SIG-M5 (cell line): Measurements from ENCODE around the gene NTM.
"Not testable (repeated sequence)": the region's sequence is repeated elsewhere in the genome, so short reads cannot be mapped to it uniquely, and the experiment has no call there.

ENCODE experiments used
- DNase-seq: peaks from one replicate; lab custom pipeline; 2025; lab: John Stamatoyannopoulos, UW

Gene NTM

GRCh38 chr11:131463649-131464425 lies 93.4 kb downstream of the NTM start:
- DNase-seq: no peak

- no peak for DNase-seq
These were observed 94.0 kb downstream of the NTM start for GRCh38 chr11:131464461-131464860.

- no peak for DNase-seq
These were observed 94.6 kb downstream of the NTM start for GRCh38 chr11:131465039-131465438.

GRCh38 chr11:131465746-131466145 lies 95.3 kb downstream of the NTM start:
- no peak for DNase-seq

GRCh38 chr11:131467645-131468394 lies 97.4 kb downstream of the NTM start:
- DNase-seq: no peak

GRCh38 chr11:131468565-131468964 lies 98.2 kb downstream of the NTM start:
- no peak for DNase-seq

GRCh38 chr11:131470216-131470925 lies 100.0 kb downstream of the NTM start:
- DNase-seq: no peak

GRCh38 chr11:131471976-131472375 lies 101.6 kb downstream of the NTM start:
- no peak for DNase-seq

- DNase-seq: no peak
These were observed 104.5 kb downstream of the NTM start for GRCh38 chr11:131474947-131475346.

GRCh38 chr11:131476266-131476665 lies 105.9 kb downstream of the NTM start:
- DNase-seq: no peak

GRCh38 chr11:131478341-131478740 lies 107.9 kb downstream of the NTM start:
- no peak for DNase-seq

- no peak for DNase-seq
These were observed 110.9 kb downstream of the NTM start for GRCh38 chr11:131481303-131481702.

GRCh38 chr11:131481971-131482370 lies 111.6 kb downstream of the NTM start:
- DNase-seq: no peak

GRCh38 chr11:131483453-131483852 lies 113.0 kb downstream of the NTM start:
- no peak for DNase-seq

GRCh38 chr11:131483877-131484276 lies 113.5 kb downstream of the NTM start:
- no peak for DNase-seq

- DNase-seq: no peak
These were observed 115.7 kb downstream of the NTM start for GRCh38 chr11:131486100-131486499.

- no peak for DNase-seq
These were observed 116.7 kb downstream of the NTM start for GRCh38 chr11:131486937-131487635.

- DNase-seq: no peak
These were observed 117.8 kb downstream of the NTM start for GRCh38 chr11:131488238-131488637.

- no peak for DNase-seq
These were observed 121.1 kb downstream of the NTM start for GRCh38 chr11:131491503-131491902.

GRCh38 chr11:131495423-131495822 lies 125.0 kb downstream of the NTM start:
- no peak for DNase-seq

- DNase-seq: not testable (repeated sequence)
These were observed 127.3 kb downstream of the NTM start for GRCh38 chr11:131497686-131498085.

- DNase-seq: no peak
These were observed 128.3 kb downstream of the NTM start for GRCh38 chr11:131498631-131499160.
